ENCODE results near the gene SPIN3.
"Not testable (repeated sequence)": the region's sequence is repeated elsewhere in the genome, so short reads cannot be mapped to it uniquely, and the experiment has no call there.

SPIN3 gene

GRCh38 chrX:56995271-56995994 is at the start of gene SPIN3:
SPIN3 (minus strand) TSS chrX:56995541; CDS start chrX:56994947, 594 bp downstream.
- DNase-seq, result peak; percentile 75

- peak; percentile 4 for DNase-seq
Measured at GRCh38 chrX:57044245-57044644, 48.9 kb upstream of the SPIN3 start.

DNA sequence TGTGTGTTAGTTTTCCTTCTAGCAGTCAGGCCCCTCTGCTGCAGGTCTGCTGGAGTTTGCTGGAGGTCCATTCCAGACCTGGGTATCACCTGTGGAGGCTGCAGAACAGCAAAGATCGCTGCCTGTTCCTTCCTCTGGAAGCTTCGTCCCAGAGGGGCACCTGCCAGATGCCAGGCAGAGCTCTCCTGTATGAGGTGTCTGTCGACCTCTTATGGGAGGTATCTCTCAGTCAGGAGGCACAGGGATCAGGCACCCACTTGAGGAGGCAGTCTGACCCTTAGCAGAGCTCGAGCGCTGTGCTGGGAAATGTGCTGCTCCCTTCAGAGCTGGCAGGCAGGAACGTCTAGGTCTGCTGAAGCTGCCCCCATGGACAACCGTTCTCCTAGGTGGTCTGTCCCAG is 41.9 kb upstream of the SPIN3 start:
- not testable (repeated sequence) for DNase-seq

GRCh38 chrX:56994375-56995270 is 718 bp downstream of the SPIN3 start:
- no peak for DNase-seq

- no peak for DNase-seq
Measured at GRCh38 chrX:56987741-56988140, 7.6 kb downstream of the SPIN3 start.

DNA sequence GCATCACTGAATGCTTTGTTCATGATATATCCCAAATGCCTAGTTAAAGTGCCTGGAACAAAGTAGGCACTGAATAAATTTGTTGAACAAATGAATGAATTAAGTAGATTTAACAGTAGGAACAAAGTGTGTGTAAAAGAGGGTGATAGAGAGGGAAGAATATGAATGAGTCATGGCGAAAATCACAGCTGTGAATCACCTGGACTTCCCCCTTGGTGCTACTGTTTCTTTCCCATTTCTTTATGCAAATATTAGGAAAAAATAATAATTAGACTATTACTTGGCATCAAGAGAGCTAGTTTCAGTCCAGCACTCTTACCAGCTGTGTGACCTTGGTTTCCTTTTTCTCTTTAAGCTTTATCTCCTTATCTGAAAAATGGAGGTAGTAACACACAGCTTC is 9.2 kb downstream of the SPIN3 start:
- DNase-seq, result no peak

DNA sequence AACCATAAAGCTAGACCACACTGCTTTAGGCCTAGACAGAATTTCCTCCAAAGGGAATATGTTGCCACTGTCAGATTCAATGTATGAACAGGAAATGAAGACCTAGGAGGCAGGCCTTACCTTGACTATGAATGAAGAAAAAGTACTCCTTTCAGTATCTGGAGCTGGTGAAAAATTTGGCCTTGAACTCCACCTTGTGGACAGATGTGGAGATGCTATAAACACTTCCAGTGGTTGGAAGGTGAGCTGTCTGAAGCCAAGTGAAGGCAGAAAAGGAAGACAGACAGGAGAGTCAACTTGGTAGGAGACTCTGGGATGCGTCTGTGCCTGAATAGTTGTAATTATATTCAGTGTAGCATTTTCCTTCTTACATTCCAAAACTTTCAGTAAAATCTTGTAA is 17.2 kb downstream of the SPIN3 start:
- DNase-seq, result peak; percentile 71

DNA sequence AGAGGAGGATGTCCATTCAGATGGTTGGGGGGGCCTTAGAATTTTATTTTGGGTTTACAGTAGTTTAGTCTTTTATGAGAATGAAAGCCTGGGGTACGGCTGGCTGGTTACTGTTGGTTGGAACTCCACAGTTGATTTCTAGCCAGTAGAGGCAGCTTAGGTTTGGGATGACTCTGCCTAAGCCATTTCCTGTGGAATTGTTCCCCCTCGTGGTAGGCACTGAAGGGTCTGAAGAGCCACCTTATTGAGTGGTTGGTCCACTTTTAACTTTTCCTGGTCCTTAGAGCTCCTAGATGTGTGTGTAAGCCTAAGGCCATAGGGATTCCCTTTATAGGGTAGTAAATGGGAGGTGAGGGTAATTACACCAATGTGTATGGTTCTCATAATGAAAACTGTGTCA is 19.7 kb downstream of the SPIN3 start:
- no peak for DNase-seq

DNA sequence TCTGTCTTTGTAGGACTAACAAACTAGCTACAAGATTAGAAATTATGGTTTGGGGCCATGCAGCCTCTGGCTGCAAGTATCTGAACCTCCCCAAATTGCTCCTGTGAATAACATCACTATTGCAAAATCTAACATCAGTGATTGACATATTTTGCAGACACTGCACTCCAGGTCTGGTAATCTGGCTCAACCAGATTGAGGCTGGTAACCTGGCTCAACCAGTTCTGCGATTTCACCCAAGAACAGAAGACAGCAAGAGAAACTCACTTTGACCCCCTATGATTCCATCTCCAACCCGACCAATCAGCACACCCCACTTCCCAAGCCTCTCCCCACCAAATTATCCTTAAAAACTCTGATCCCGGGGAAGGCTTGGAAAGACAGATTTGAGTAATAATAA is 20.9 kb downstream of the SPIN3 start:
- no peak for DNase-seq

DNA sequence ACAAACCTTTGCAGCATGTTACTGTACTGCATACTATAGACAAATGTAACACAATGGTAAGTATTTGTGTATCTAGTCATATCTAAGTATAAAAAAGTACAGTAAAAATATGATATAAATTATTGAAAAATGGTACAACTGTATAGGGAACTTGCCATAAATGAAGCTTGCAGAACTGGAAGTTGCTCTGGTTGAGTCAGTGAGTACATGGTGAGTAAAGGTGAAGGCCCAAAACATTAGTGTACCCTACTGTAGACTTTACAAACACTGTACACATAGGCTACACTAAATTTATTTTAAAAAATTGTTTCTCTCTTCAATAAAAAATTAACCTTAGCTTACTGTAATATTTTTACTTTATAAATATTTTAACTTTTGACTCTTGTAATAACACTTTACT is 25.8 kb downstream of the SPIN3 start:
- DNase-seq, result no peak

DNA sequence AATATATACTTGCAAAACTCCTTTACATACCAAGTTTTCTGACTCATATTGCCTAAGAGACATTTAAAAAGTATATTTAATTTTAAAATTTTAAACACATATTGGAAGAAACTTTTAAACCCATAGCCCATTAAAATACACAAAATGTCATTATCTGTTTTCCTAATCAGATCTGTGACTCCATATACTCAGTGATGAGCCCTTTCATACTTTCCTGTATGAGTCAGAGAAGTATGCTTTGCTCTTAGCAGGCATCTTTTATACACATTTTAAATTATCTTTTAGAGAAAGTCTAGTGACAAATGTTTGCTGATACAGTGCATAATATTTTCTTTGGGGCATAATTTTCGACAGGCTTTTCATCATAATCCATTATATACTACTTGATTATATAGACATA is 26.4 kb downstream of the SPIN3 start:
- DNase-seq, result no peak

DNA sequence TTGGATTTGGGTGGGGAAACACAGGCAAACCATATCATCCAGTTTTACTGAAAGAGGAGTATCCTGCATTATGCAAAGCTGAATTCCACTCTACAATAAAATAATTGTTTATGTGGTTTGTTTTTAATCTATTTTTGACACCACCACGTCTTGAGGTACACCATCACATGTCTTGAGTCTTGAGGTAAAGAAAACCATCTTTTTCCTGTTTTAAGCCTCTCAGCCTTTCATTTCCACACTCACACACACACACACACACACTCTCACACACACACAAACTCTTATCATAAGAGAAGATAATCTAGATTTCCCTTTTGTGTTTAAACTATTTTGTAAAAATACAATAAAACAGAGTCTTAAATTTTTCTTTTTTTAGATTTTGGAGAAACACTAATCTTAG is 32.0 kb downstream of the SPIN3 start:
- no peak for DNase-seq

GRCh38 chrX:56947699-56948098 is 47.6 kb downstream of the SPIN3 start:
- no peak for DNase-seq

GRCh38 chrX:56946201-56946600 is 49.1 kb downstream of the SPIN3 start:
- not testable (repeated sequence) for DNase-seq

DNA sequence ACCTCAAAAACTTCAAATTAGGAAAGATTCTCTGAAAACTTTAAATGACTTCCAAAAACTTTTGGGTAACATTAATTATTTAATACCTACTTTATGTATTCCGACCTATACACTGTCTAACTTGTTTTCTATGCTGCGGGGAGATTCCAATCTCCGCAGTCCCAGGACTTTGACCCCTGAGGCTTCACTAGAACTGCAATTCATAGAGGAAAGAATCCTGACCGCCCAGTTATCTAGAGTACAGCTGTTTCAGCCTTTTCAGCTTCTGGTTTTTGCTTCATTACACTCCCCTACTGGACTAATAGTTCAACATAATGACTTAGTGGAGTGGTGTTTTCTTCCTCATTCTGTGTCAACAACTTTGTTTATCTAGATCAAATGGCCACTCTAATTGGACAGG is 50.1 kb downstream of the SPIN3 start:
- DNase-seq, result not testable (repeated sequence)

DNA sequence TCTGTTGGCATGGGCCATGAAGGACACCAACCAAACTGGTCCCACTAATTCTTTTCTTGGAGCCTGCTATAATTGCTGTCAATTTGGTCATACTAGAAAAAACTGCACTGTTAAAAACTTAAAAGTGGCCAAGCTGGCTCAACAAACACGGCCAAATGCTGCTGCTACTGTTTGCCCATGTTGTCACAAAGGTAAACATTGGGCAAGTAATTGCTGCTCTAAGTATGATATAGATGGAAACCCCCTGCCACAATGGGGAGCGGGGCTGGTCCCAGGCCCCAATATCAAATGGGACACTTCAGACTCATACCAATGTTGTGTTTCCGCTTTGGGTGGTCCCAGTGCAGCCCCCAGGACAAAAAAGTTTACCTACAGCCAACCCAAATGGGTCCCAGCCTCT is 52.1 kb downstream of the SPIN3 start:
- DNase-seq, result no peak

Measured in activated CD4-positive, alpha-beta T cell treated with anti-CD3 and anti-CD28 coated beads, Interleukin-10, Interleukin-2, amounts not matched to agents 100 ng/mL and 50 ng/mL, durations not matched to agents 16 hours and 8 hours (primary cell).